C4-2B (cell line): ENCODE data around the gene RFX8.

Experiments used
- CTCF ChIP-seq: fragments of 450-650 bp; conservative IDR thresholded peaks from 2 replicates; pipeline ENCODE4 v1.5.1; 2017; ENCODE audit warnings: mild to moderate bottlenecking
- ZFX ChIP-seq: fragments of 450-650 bp; IDR thresholded peaks from 2 replicates; pipeline ENCODE4 v1.6.1; 2017

GRCh38 chr2:101374821-101375561, 99.9 kb downstream of the RFX8 start:
- TF ChIP-seq CTCF (no peak), ZFX (no peak)
